ENCODE measurements around the gene SLC15A4.

SLC15A4 gene

DNA sequence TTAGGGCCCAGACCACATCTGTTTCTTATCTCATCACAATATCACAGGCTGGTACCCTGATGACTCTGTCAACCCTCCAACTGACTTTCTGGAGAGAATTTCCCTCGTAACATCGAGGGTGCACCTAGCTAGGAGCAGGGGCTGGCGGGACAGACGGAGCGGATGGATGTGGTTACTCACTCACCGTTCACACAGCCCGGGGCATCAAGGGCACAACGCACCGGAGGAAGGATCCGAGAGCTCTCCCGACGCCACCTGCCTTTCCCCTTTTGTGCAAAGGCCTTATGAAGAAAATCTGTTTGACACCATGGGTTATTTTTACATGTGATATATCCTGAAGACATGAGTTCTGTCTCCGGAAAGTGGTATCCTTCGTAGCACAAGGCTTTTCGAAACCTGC lies 31.4 kb downstream of the SLC15A4 start:
- no peak for DNase-seq

DNA sequence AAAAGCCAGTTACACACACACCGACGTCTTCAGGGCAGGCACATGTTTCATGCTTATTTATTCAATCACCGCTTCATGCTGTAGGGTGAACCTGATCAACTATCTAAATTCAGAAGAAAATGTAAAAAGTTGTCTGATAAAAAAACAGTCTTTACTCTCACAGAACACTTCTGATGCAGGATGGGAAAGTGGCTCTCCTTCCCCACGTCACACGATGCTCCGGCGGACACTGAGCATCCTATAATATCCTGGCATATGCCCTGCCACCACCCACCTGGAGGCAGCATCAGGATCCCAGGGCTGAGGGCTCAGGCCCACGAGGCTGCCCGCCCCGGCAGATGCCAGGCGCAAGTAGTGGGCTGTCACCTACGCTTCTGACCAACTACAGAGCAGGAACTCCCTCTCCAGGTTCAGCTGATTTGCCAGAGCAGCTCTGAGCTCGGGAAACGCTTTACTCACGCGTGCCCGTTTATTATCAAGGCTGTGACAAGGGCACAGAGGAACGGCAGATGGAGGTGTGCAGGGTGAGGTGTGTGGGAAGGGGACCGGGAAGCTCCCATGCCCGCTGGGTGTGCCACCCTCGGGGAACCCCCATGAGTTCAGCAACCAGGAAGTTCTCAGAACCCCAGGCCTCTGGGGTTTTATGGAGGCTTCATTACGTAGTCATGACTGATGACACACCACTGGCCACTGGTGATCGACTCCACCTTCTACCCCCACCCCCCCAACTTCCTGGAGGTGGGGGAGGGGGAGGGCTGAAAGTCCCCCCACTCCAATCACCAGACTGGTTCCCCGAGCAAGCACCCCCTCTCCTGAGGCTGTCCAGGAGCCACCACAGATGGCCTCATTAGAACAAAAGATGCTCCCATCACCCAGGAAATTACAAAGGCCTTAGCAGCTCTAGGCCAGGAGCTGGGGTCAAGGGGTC lies 32.1 kb downstream of the SLC15A4 start:
- no peak for DNase-seq

DNA sequence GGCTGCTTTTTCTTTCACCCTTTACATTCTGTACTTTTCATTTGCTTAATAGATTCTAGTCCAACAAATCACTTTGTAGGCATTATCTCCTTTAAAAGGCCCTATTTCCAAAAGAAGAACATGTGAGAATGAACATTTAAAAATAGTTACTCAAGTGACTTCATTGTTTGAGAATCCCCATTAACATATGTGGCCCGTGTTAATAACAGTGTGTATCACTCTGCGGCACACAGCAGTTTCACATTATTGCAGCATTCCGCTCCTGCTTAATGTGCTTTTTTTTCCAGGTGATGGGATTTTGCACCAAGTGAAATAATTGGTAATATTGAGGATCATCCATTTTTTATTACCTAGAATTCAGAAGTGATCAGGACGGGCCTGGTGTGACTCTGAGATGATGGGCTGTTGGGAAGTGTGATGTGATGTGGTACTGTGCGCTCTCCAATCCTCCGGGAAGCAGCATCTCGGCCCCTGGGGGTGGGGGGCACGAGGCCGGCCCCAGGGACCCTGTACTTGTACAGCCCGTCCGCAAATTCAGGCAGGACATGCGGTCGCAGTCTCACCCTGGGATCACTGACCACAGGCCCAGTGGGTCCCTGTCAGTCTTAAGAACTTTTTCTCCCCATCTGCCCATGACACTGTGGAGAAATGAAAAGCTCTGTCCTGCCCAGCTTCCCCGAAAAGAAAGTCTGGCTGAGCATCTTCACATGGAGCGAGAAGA lies 32.9 kb downstream of the SLC15A4 start:
- DNase-seq = no peak

DNA sequence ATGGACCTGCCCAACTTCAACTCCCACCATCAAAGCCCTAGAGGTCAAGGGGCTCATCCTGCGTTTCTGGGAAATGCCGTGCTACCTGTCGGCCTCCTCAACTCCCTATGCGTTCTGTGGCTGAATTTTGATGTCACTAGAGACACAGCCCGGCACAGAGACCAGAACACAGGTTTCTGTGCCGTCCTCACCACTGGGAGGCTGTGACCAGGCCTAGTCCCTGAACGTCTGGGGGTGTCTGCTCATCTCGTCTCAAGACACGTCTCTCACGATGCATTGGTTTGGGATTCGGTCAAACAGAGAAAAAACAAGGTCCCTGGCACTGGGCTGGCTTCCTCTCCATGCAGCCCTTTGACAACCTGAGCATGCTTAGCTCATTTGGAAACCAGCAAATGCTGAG lies 33.5 kb downstream of the SLC15A4 start:
- DNase-seq = no peak

DNA sequence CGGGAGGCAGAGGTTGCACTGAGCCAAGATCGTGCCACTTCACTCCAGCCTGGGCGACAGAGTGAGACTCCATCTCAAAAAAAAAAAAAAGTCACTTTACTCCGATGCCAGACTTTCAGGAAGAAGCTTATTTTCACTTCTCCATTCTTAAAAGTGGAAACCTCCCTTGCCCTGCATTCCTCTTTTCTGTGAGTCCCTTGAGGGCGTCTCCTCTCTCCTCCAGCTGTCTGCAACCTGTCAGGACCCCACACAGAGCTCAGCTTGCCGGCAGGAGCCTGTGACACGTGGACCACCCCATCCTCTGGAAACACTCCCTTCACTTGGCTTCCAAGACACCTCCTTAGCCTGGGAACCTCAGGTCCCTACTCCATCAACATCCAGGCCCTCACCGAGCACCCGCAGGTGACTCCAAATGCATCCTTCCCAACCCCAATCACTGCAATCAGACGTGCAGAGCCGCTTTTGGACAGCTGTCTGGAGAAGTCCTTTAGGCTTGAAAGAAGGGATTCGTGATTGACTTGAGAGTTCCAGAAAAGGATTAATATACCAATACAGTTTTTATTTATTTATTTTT lies 34.3 kb downstream of the SLC15A4 start:
- no peak for DNase-seq

DNA sequence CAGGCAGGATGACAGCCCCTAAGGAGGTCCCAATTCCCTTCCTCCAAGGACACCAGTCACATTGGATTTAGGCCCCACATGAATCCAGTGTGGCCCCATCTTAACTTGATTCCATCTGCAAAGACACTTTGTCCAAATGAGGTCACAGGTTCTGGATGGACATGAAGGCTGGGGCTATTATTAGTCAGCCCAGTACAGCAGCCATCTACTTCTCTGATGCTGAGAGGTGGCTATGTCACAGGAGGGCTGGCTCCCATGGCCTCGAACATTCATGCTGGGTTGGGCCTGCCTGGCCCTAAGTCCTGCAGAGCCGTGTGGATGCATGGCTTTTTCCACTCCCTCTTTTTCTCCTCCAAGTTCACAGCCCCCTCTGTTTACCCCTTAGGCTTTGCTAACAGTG lies 35.9 kb downstream of the SLC15A4 start:
- no peak for DNase-seq

DNA sequence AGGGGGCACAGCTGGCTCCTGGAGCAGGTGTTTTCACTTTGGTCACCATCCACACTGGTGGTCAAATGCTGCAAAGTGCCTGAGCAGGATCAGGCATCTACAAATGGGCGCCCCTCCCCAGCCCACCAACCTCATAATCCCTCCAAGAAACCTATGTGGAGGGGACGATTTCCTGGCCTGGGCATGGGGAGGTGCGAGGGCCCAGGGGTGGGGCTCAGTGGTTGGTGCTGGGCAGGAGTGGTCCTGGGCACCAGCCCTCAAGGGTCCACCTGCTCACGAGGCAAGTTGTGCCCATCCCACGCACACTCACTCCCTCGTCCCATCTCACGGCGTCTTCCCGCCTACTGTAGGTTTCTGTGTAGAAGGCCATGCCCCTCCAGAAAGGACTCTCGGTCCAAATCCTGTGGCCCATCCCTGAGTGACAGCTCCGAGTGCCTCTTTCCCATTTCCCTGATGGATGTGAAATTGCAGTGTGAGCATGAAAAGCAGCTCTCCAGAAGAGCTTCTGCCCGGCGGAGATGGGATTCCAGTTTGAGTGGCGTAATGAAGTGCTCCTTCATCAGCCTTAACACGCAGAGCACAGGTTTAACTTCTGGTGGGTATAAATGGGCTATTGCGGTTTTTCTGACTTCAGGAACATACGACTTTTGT lies 36.9 kb downstream of the SLC15A4 start:
- DNase-seq = no peak

DNA sequence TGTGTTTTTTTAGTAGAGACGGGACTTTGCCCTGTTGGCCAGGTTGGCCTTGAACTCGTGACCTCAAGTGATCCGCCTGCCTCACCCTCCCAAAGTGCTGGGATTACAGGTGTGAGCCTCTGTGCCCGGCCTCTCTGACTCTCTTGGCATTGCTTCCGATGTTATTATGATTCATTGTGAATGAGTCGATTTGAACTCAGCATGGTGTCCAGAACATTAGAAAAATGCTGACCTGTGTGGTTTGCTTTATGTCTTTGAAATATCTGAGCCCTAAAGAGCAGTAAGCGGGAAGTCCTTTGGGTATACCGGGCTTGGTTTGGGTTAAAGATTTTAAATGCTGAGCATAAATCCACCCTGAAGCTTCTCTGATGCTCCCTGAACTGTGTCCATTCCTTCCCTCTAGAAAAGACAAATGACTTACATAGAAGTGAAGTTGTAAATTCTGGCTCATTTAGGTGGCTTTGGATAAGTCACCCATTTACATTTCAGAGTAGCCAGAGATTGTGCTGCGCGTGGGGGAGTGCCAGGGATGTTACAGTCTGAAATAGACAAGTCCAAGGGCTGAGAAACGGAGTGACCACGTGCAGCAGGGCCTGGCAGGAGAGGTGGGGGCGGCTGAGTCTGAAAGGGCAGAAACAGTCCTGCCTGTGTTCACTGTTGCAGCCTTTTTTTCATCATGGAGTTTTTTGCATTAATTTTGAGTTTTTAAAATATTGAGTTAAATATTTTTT lies 39.6 kb downstream of the SLC15A4 start:
- DNase-seq = no peak

DNA sequence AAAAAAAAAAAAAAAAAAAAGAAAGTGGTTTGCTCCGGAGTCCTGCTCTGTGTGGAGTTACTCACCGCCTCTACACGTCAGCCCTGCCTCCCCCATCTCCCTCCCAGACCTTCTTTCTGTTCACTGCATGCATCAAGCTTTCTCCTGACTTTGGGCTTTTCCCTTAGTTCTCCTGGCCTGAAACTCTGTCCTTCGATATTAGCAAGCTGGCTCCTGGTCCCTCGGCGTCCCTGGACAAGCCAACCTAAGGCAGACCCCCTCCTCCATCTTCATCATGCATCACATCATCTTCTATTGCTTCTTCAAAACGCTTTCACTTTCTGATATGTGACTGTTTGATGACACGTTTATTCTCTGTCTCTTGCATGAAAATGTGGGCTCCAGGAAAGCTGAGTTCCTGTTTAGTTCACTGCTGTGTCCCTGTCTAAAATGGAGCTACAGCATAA lies 40.6 kb downstream of the SLC15A4 start:
- no peak for DNase-seq

DNA sequence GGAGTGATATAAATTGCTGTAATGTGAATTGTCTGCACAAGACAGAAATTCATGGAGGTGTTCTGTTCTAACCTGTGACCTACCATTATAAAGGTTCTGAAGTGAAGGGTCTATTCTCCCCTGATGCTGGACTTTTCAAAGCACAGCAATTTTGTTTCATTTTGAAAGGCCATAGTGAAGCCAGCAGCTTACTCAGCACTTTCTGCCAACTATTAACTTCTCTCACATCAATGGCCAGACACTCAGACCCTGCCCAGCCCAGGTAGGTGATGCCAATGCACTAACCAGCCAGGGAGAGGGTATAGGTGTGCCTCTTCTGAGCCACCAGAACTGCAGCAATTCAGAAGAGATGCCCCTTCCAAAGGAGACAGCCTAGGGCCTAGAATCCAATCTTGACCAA lies 43.9 kb downstream of the SLC15A4 start:
- no peak for DNase-seq

DNA sequence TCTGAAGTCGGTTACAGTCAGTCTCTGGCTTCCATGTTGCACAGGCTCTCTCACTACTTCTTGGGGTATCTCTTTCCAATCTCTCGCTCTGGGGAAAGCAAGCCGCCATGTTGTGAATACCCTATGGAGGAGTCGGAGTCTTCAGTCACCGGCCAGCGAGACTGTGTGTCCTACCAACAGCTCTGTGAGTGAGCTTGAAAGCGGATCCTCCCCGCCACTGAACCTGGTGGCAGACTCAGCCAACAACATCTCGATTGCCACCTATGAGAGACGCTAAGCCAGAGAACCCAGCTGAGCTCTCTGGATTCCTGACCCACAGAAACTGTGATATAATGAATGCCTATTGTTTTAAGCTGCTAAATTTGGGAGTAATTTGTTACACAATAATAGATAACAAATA lies 51.5 kb downstream of the SLC15A4 start:
- DNase-seq = no peak

DNA sequence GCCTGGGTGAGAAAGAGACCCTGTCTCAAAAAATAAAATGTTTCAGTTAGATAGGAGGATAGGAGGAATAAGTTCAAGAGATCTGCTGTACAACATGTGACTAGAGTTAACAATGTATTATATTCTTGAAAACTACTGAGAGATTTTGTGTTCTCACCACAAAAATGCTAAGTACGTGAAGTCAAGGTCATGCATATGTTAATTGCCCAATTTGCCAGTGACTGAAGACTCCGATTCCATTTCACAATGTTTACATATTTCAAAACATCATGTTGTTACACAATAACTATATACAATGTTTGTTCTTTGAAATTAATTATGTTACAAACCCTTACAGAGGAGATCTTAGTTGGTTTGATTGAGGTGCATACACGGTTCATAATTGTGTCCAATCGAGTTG lies 52.1 kb downstream of the SLC15A4 start:
- DNase-seq = no peak

DNA sequence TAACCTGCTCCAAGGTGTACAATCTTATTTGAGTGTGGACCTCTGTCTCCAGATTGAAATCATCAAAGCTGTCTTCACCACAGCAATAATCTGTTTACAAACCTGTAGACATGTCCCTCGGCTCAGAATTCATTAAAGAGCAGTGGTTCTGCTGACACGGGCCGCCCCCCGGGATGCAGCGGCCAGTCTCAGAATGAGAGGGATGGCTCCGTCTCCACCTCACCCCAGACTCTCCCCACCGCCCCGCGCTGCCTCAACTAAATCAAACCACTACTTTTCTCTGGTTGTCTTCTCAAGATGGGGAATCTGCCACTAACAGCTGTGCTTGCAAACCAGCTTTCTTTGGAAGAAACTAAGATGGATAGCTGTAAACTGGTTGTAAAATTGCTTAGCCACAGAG lies 56.2 kb downstream of the SLC15A4 start:
- DNase-seq = no peak

DNA sequence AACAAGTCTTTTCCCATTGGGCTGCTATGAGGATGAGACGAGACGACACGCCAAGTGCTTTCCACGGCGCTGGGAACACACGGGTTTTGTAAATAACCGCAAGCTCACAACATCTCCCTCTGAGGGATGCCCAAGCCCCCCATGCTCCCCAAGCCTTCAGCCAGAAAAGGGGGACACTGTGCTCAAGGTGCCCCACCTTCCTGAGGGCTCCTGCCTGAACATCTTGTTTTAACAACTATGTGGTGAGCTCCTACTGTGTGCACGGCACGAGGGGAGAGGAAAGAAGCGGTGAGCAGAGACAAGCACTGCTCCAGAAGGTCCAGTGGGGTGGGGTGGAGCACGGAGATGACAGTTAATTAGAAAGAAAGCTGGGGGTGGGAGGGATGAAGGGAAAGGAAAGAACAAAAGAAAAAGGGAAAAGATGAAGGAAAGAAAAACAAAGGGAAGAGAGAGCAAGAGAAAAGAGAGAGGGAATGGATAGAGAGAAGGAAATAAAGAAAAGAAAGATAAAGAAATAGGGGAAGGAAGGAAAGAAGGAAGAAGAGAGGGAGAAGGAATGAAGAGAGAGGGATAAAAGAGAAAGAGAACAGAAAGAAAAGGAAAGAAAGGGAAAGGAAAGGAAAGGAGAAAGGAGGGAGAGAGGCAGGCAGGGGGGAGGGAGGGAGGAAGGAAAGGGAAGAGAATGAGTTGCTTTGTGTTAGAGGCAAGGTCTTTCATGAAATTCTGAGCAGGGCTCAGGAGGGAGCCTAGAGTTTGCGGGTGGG lies 56.8 kb downstream of the SLC15A4 start:
- no peak for DNase-seq

DNA sequence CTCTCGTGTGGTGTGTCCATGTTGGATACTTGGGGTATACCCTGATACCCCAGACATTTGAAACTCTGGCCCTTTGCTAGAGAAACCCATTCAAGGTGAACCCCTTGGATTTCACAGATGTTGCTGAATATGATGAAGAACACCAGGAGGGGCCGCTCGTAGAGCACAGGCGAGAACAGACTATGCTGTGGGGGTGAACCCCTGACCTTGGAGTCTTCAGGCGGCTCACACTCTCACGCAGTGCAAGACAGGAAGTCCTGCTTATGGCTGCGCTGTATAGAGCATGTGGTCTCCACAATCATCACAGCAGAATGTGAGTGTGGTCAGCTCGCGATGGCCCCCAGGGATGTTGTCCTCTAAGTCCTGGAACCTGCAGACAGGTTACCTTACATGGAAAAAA lies 60.4 kb downstream of the SLC15A4 start:
- DNase-seq = no peak

DNA sequence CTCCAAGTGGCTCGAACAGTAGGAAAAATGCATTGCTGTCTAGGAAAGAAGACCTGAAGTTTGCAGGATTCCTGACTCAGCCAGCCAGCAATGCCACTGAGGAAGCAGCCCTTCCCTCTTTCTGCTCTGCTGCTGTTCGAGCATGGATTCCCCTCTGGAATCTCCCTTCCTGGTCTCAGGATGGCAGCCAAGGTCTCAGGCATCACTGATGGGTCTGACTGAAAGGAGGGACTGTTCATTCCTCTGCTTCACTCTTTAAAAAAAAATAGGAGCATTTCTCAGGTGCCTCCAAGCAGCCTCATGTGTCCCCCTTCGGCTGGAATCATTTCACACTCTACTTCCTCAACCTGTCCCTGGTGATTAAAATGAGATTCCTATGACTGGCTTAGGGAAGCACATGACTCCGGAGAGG lies 62.4 kb downstream of the SLC15A4 start:
- no peak for DNase-seq

DNA sequence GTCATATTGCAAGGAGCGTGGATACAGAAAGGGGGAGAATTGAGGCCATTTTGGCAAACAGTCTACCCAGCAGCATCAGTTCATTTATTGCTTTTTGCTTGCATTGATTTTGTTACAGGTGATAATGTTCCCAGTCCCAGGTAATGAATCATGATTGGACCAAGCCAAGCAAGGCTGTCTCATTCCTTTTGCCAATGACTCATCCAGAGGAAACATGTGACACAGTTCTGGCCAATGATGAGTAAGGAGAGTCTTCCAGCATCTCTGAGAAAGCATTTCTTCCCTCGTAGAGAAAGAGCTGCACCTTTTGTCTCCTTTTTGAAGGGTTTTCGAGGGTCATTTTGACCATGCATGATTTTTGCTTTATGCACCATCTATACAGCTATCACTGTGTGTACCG lies 68.2 kb downstream of the SLC15A4 start:
- DNase-seq = no peak

DNA sequence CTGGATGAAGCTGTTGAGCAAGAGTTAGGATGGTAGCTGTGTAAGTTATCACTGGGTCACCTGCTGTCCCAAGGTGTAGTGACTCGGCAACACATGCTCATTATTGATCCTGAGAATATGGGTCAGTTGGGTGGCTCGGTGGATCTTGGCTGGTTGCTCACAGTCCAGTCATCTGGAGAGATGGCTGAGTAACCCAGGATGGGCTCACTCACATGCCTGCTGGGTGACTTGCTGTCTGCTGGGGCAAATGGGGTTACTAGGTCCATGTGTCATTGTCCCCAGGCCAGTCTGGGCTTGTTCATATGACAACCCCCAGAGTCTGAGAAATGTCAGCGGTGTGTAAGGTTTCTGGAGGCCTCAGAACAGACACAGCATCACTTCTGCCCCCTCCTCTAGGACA lies 69.5 kb downstream of the SLC15A4 start:
- no peak for DNase-seq

DNA sequence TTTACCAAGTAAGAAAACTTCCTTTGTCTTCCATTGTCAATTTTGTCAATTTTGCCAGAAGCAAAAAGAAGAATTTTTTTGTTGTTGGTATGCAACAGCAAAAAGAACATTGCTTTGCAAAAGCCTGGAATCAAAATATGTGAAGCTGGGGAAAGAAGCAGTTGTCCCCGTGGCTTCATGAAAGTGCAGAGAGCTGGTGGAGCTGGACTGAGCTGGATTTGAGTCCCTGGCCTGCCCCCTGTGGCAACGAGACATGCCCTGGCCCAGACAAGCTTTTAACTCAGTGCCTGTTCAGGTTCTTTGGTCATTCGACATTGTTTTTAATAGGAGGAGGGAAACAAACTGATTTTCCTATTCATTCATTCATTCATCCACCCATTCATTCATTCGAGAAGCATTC lies 70.3 kb downstream of the SLC15A4 start:
- no peak for DNase-seq

DNA sequence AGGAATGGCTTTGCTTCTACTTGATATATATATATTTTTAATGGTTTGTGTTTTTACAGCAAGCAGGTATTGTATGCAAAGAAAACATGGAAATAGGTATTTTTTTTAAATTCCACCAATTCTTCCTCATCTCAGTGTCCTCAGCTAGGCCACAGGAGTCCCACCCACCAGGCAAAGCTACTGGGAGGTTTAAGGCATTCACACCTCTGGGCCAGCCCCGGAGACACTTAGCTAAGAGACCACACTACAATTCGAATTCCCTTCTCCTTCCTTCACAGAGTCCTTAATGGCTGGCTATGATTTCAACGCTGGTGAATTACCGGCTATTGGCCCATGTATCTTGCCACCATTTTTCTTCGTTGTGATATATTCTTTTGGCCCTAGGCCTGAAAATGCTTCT lies 71.4 kb downstream of the SLC15A4 start:
- no peak for DNase-seq

DNA sequence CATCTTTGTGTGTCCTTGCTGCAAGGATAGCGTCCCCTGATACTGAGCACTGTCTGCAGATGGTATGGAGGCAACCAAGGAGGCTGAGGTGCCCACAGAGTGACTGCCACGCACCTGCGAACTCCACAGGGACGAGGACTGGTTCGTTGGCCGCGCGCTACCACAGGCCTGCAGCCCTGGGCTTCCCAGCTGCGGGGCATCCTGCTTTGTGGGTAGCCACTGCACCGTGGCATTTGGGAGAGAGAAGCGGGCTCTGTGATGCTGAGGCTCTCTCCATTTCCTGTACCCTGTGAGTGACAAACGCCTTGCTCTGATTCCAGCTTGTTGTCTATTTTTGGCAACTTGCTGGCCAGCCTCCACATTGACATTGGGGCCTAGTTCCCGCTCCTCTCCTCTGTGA lies 76.3 kb downstream of the SLC15A4 start:
- DNase-seq = no peak
